ENCODE data around the gene TET3.

The TET3 gene

GRCh38 chr2:73984203-73984921, at the start of gene TET3:
TSS of gene TET3 (plus strand) at chr2:73984910. CDS start at chr2:73986404, 1,494 bp downstream.
- Histone ChIP-seq H3K27me3 (ENCODE audit: control insufficient read depth, low read length) (0 out of 2 replicates have a peak, but pooled peaks cover 2% of the 10 kb centered on the region), H4K20me1 (ENCODE audit: control insufficient read depth, insufficient read depth, low read depth, low read length) (peaks cover 19% of the 10 kb centered on the region; the same call in 1 of the 2 replicates), H3K9me2 (replicated peaks; ENCODE audit: control insufficient read depth, low read length) (no peaks in the 10 kb centered on the region), H3K4me2 (ENCODE audit: low read length) (peak within 1 kb of the TSS; percentile 98), H3K27ac (ENCODE audit: low read depth, low read length) (peak within 1 kb of the TSS; percentile 67), H3K4me1 (ENCODE audit: control insufficient read depth, low read length) (peaks cover 82% of the 10 kb centered on the region), H3K9me3 (ENCODE audit: control insufficient read depth, insufficient read depth, low read length) (no peaks in the 10 kb centered on the region), H3K79me2 (ENCODE audit: control insufficient read depth, low read length) (peaks cover 52% of the 10 kb centered on the region), H3K4me3 (ENCODE audit: low read length) (peak within 1 kb of the TSS; percentile 84), H3K36me3 (ENCODE audit: control insufficient read depth, low read length) (peaks cover 38% of the 10 kb centered on the region), H3F3A (ENCODE audit: control insufficient read depth, insufficient read depth) (peaks cover 20% of the 10 kb centered on the region)
- TF ChIP-seq CTCF (IDR thresholded peaks at IDR 0.05; ENCODE audit: low read depth, low read length, poor library complexity, severe bottlenecking) (no peak), EZH2phosphoT487 (IDR thresholded peaks at IDR 0.05; ENCODE audit: borderline replicate concordance, low read length) (no peak)

- no peak overlapping the region for H3K27ac ChIP-seq (ENCODE audit: low read depth, low read length)
- peaks cover 88% of the 10 kb centered on the region for H3K36me3 ChIP-seq (ENCODE audit: control insufficient read depth, low read length)
- peaks cover 97% of the 10 kb centered on the region for H3K79me2 ChIP-seq (ENCODE audit: control insufficient read depth, low read length)
These were observed 49.1 kb upstream of the TET3 start for GRCh38 chr2:73935641-73936040.

GRCh38 chr2:73937103-73937885, 47.4 kb upstream of the TET3 start:
- Histone ChIP-seq H3K9me2 (replicated peaks; ENCODE audit: control insufficient read depth, low read length) (no peaks in the 10 kb centered on the region), H3K79me2 (ENCODE audit: control insufficient read depth, low read length) (peaks cover 96% of the 10 kb centered on the region), H3K27me3 (ENCODE audit: control insufficient read depth, low read length) (no peaks in the 10 kb centered on the region), H3K4me3 (ENCODE audit: low read length) (no peak overlapping the region), H3F3A (ENCODE audit: control insufficient read depth, insufficient read depth) (no peaks in the 10 kb centered on the region), H3K27ac (ENCODE audit: low read depth, low read length) (no peak overlapping the region), H3K9me3 (ENCODE audit: control insufficient read depth, insufficient read depth, low read length) (no peaks in the 10 kb centered on the region), H3K36me3 (ENCODE audit: control insufficient read depth, low read length) (peaks cover 87% of the 10 kb centered on the region), H3K4me2 (ENCODE audit: low read length) (no peak overlapping the region), H4K20me1 (ENCODE audit: control insufficient read depth, insufficient read depth, low read depth, low read length) (peaks cover 29% of the 10 kb centered on the region), H3K4me1 (ENCODE audit: control insufficient read depth, low read length) (peaks cover 15% of the 10 kb centered on the region)
- no peak for TF ChIP-seq EZH2phosphoT487 (IDR thresholded peaks at IDR 0.05; ENCODE audit: borderline replicate concordance, low read length)

More at GRCh38 chr2:73935641-73936040, 49.1 kb upstream of the TET3 start:
- H3F3A ChIP-seq (ENCODE audit: control insufficient read depth, insufficient read depth): no peaks in the 10 kb centered on the region
- no peak for TF ChIP-seq CTCF (IDR thresholded peaks at IDR 0.05; ENCODE audit: low read depth, low read length, poor library complexity, severe bottlenecking)
- TF ChIP-seq EZH2phosphoT487 (IDR thresholded peaks at IDR 0.05; ENCODE audit: borderline replicate concordance, low read length): no peak
- no peak overlapping the region for H3K4me3 ChIP-seq (ENCODE audit: low read length)
- no peak overlapping the region for H3K4me2 ChIP-seq (ENCODE audit: low read length)
- H3K27me3 ChIP-seq (ENCODE audit: control insufficient read depth, low read length): no peaks in the 10 kb centered on the region
- peaks cover 39% of the 10 kb centered on the region for H4K20me1 ChIP-seq (ENCODE audit: control insufficient read depth, insufficient read depth, low read depth, low read length)
- H3K4me1 ChIP-seq (ENCODE audit: control insufficient read depth, low read length): peaks cover 17% of the 10 kb centered on the region
- H3K9me2 ChIP-seq (replicated peaks; ENCODE audit: control insufficient read depth, low read length): no peaks in the 10 kb centered on the region
- no peaks in the 10 kb centered on the region for H3K9me3 ChIP-seq (ENCODE audit: control insufficient read depth, insufficient read depth, low read length)
